ENCODE results near the gene AVPR2.

- no peak for TF ChIP-seq CTCF (IDR thresholded peaks at IDR 0.05; ENCODE audit: low read depth, low read length)
- TF ChIP-seq POLR2A (IDR thresholded peaks at IDR 0.05; ENCODE audit: extremely low read depth, insufficient read length): no peak
- no peak for TF ChIP-seq MAX (IDR thresholded peaks at IDR 0.05; ENCODE audit: low read depth, low read length)
- no peak for TF ChIP-seq MYC (IDR thresholded peaks at IDR 0.05; ENCODE audit: low read depth, low read length)
Observed at GRCh38 chrX:153953892-153954557, 49.6 kb downstream of the AVPR2 start.
